WTC11 (cell line): ENCODE data around the gene KRT9. TPM values are rescaled to one million over a fixed set of nuclear protein-coding genes. Genes with fewer than 3 reads are reported as not detected.
"Not testable (repeated sequence)": the region's sequence is repeated elsewhere in the genome, so short reads cannot be mapped to it uniquely, and the experiment has no call there.

Experiments
- ATAC-seq: fragments of 200-7000 bp; cut with Tn5 transposase; 2 replicates; pipeline ENCODE4 v1.10.0; 2021; ENCODE audit warnings: mild to moderate bottlenecking, moderate library complexity
- CTCF ChIA-PET: fragments of 300-600 bp; sonication (Branson Sonifier 250); formaldehyde crosslinking; loops from one replicate; lab custom pipeline; 2021; ENCODE audit warnings: antibody characterized with exemption; lab: Charles Lee
- POLR2A ChIA-PET: fragments of 350-600 bp; sonication (Branson Sonifier 250); formaldehyde crosslinking; loops from one replicate; lab custom pipeline; 2021; ENCODE audit warnings: antibody characterized with exemption; lab: Charles Lee
- DNase-seq: peaks from one replicate; pipeline ENCODE4 v3.0.0; 2021; ENCODE audit warnings: low spot score
- H3K27ac Mint-ChIP-seq: 2 replicates; pipeline ENCODE4 v1.8.0; 2021; ENCODE audit warnings: mixed read lengths
- H3K27me3 Mint-ChIP-seq: 2 replicates; pipeline ENCODE4 v1.8.0; 2021; ENCODE audit warnings: low read depth, mild to moderate bottlenecking, moderate library complexity, mixed read lengths
- H3K36me3 Mint-ChIP-seq: 2 replicates; pipeline ENCODE4 v1.8.0; 2021; ENCODE audit warnings: mixed read lengths
- H3K4me1 Mint-ChIP-seq: 2 replicates; pipeline ENCODE4 v1.8.0; 2022; ENCODE audit warnings: mixed read lengths
- H3K4me3 Mint-ChIP-seq: 2 replicates; pipeline ENCODE4 v1.8.0; 2021; ENCODE audit warnings: mild to moderate bottlenecking, moderate library complexity, mixed read lengths
- H3K9me3 Mint-ChIP-seq: 2 replicates; pipeline ENCODE4 v1.8.0; 2021; ENCODE audit warnings: mixed read lengths
- ATF1 ChIP-seq: sonication (generic); formaldehyde crosslinking; IDR thresholded peaks from 2 replicates; pipeline ENCODE4 v1.8.1; 2023; ENCODE audit warnings: mild to moderate bottlenecking, moderate library complexity, missing genetic modification reagents
- FOXP4 ChIP-seq: sonication (generic); formaldehyde crosslinking; IDR thresholded peaks from 2 replicates; pipeline ENCODE4 v1.8.0; 2022; ENCODE audit warnings: mild to moderate bottlenecking, missing genetic modification reagents
- JUN ChIP-seq: sonication (generic); formaldehyde crosslinking; IDR thresholded peaks from 2 replicates; pipeline ENCODE4 v1.8.0; 2023; ENCODE audit warnings: mild to moderate bottlenecking, missing genetic modification reagents
- NFE2L1 ChIP-seq: sonication (generic); formaldehyde crosslinking; IDR thresholded peaks from 2 replicates; pipeline ENCODE4 v1.8.1; 2023; ENCODE audit warnings: missing genetic modification reagents
- PREB ChIP-seq: sonication (generic); formaldehyde crosslinking; IDR thresholded peaks from 2 replicates; pipeline ENCODE4 v1.8.1; 2022; ENCODE audit warnings: mild to moderate bottlenecking, missing genetic modification reagents, moderate library complexity, borderline replicate concordance
- PRRX2 ChIP-seq: fragments of 250-450 bp; sonication (Bioruptor Pico); IDR thresholded peaks from 2 replicates; pipeline ENCODE4 v1.8.0; 2021; ENCODE audit warnings: mild to moderate bottlenecking
- ZBTB43 ChIP-seq: sonication (generic); formaldehyde crosslinking; IDR thresholded peaks from 2 replicates; pipeline ENCODE4 v1.8.1; 2023; ENCODE audit warnings: mild to moderate bottlenecking, missing genetic modification reagents
- ZNF423 ChIP-seq: fragments of 250-450 bp; sonication (Bioruptor Pico); IDR thresholded peaks from 2 replicates; pipeline ENCODE4 v2.1.2; 2022; ENCODE audit warnings: mild to moderate bottlenecking, moderate library complexity
- ZNF512 ChIP-seq: sonication (generic); formaldehyde crosslinking; IDR thresholded peaks from 2 replicates; pipeline ENCODE4 v1.8.1; 2022; ENCODE audit warnings: missing genetic modification reagents, borderline replicate concordance
- total RNA-seq: library from RNA; stranded (reverse); gene quantifications from 3 replicates; pipeline ENCODE4 v1.2.3, GENCODE V29; 2021

Gene KRT9
- total RNA-seq, 1 experiment from 2014 or later = not detected

- TF ChIP-seq ZNF423 = no peak
- TF ChIP-seq FOXP4 (CRISPR knock-in tag) = no peak
- TF ChIP-seq JUN (CRISPR knock-in tag) = no peak
- no peak for TF ChIP-seq NFE2L1 (CRISPR knock-in tag)
- TF ChIP-seq ZNF512 (CRISPR knock-in tag) = no peak
- no peak for TF ChIP-seq ATF1 (CRISPR knock-in tag)
- no peak for TF ChIP-seq PREB (CRISPR knock-in tag)
These were observed 11.6 kb upstream of the KRT9 start (continued) for GRCh38 chr17:41583137-41584127.

- ATAC-seq, H3K9me3 Mint-ChIP-seq, H3K27ac Mint-ChIP-seq, DNase-seq, POLR2A ChIA-PET, H3K36me3 Mint-ChIP-seq, H3K4me3 Mint-ChIP-seq: not testable (repeated sequence)
- Mint-ChIP-seq H3K4me1 (peaks cover 11% of the 10 kb centered on the region), H3K27me3 (peaks cover 23% of the 10 kb centered on the region)
- CTCF ChIA-PET = interaction anchor here (1.5 to 3.8 kb wide), 4 partner anchors 32 to 81 kb away, joined by 5 to 22 read pairs (median 12); no protein-coding TSS in a partner anchor
These were observed 10.5 kb upstream of the KRT9 start for GRCh38 chr17:41582061-41582968.

GRCh38 chr17:41581366-41582060, 9.7 kb upstream of the KRT9 start:
- peaks cover 26% of the 10 kb centered on the region for H3K27me3 Mint-ChIP-seq
- no peaks in the 10 kb centered on the region; the same call in 1 of the 2 replicates for H3K9me3 Mint-ChIP-seq
- ChIA-PET POLR2A (no interaction called here), CTCF (interaction anchor here (0.7 to 3.8 kb wide), 7 partner anchors 32 to 84 kb away, joined by 3 to 22 read pairs (median 5); no protein-coding TSS in a partner anchor)
- no peak for DNase-seq
- no peak overlapping the region for H3K4me3 Mint-ChIP-seq
- no peak overlapping the region for H3K27ac Mint-ChIP-seq
- H3K4me1 Mint-ChIP-seq = peaks cover 11% of the 10 kb centered on the region
- no peak for ATAC-seq
- no peaks in the 10 kb centered on the region for H3K36me3 Mint-ChIP-seq
- no peak for TF ChIP-seq PRRX2 (CRISPR knock-in tag)
- no peak for TF ChIP-seq ZBTB43 (CRISPR knock-in tag)
